ENCODE measurements around the gene OLFML2A. TPM values are rescaled to one million over a fixed set of nuclear protein-coding genes. Genes with fewer than 3 reads are reported as not detected.

OLFML2A gene
- total and polyA plus RNA-seq, 2 of the 13 experiments (the other 11 are each of a cell fraction or from before 2014, with no cell fraction given): 0.01 to 0.02 TPM

GRCh38 chr9:124861342-124862229 lies 84.7 kb downstream of the OLFML2A start, which contains the start of the genes ARPC5L and RPL35 (continued):
- TF ChIP-seq THAP7 (CRISPR knock-in tag; IDR thresholded peaks at IDR 0.05) (peak; percentile 63; the same call in 1 of the 2 replicates), ARID3A (IDR thresholded peaks at IDR 0.05; ENCODE audit: low read depth, low read length) (no peak), ZNF562 (CRISPR knock-in tag; IDR thresholded peaks at IDR 0.05; ENCODE audit: borderline replicate concordance) (no peak; the same call in 1 of the 2 replicates), ZNF792 (CRISPR knock-in tag; IDR thresholded peaks at IDR 0.05) (peak; percentile 75), ZC3H13 (CRISPR knock-in tag; IDR thresholded peaks at IDR 0.05) (peak; percentile 93), ELF4 (CRISPR knock-in tag; IDR thresholded peaks at IDR 0.05; ENCODE audit: borderline replicate concordance) (no peak), ZNF530 (CRISPR knock-in tag; IDR thresholded peaks at IDR 0.05; ENCODE audit: low read depth) (no peak), POLR2AphosphoS5 (IDR thresholded peaks at IDR 0.05; ENCODE audit: low read depth, low read length) (peak; percentile 95), SYNCRIP (IDR thresholded peaks at IDR 0.05; ENCODE audit: insufficient read depth, low read depth, low read length) (no peak), EP300 (IDR thresholded peaks at IDR 0.05; ENCODE audit: low read depth in 2 of 2, low read length in 2 of 2) (peak in 1 of 2 experiments; percentile 19; a peak in 1 of 4 replicates), EP300 (CRISPR knock-in tag; IDR thresholded peaks at IDR 0.05; ENCODE audit: borderline replicate concordance) (no peak), AKAP8 (CRISPR knock-in tag; IDR thresholded peaks at IDR 0.05) (peak; percentile 63; the same call in 1 of the 2 replicates), TFDP1 (CRISPR knock-in tag; IDR thresholded peaks at IDR 0.05; ENCODE audit: borderline replicate concordance) (no peak; the same call in 1 of the 2 replicates), JUN (CRISPR knock-in tag; IDR thresholded peaks at IDR 0.05) (no peak), PRDM10 (CRISPR knock-in tag; IDR thresholded peaks at IDR 0.05; ENCODE audit: low read depth) (peak; percentile 99), CHCHD3 (CRISPR knock-in tag; IDR thresholded peaks at IDR 0.05) (peak; percentile 84), PHF20 (CRISPR knock-in tag; IDR thresholded peaks at IDR 0.05) (peak; percentile 90), FOXO1 (CRISPR knock-in tag; IDR thresholded peaks at IDR 0.05) (peak; percentile 7), ZNF614 (CRISPR knock-in tag; IDR thresholded peaks at IDR 0.05; ENCODE audit: borderline replicate concordance) (no peak), ZNF282 (IDR thresholded peaks at IDR 0.05; ENCODE audit: partially characterized antibody) (no peak)

Measured in HepG2 (cell line).